WTC11 (cell line): Measurements from ENCODE around the gene ARL15. TPM values are rescaled to one million over a fixed set of nuclear protein-coding genes. Genes with fewer than 3 reads are reported as not detected.
A peak's percentile ranks its signal among the peaks of the same experiment; 100 is the strongest.

Experiments used
- ATAC-seq: fragments of 200-7000 bp; cut with Tn5 transposase; 2 replicates; pipeline ENCODE4 v1.10.0; 2021; ENCODE audit warnings: mild to moderate bottlenecking, moderate library complexity
- CTCF ChIA-PET: fragments of 300-600 bp; sonication (Branson Sonifier 250); formaldehyde crosslinking; loops from one replicate; lab custom pipeline; 2021; ENCODE audit warnings: antibody characterized with exemption; lab: Charles Lee
- POLR2A ChIA-PET: fragments of 350-600 bp; sonication (Branson Sonifier 250); formaldehyde crosslinking; loops from one replicate; lab custom pipeline; 2021; ENCODE audit warnings: antibody characterized with exemption; lab: Charles Lee
- DNase-seq: peaks from one replicate; pipeline ENCODE4 v3.0.0; 2021; ENCODE audit warnings: low spot score
- H3K27ac Mint-ChIP-seq: 2 replicates; pipeline ENCODE4 v1.8.0; 2021; ENCODE audit warnings: mixed read lengths
- H3K27me3 Mint-ChIP-seq: 2 replicates; pipeline ENCODE4 v1.8.0; 2021; ENCODE audit warnings: low read depth, mild to moderate bottlenecking, moderate library complexity, mixed read lengths
- H3K36me3 Mint-ChIP-seq: 2 replicates; pipeline ENCODE4 v1.8.0; 2021; ENCODE audit warnings: mixed read lengths
- H3K4me1 Mint-ChIP-seq: 2 replicates; pipeline ENCODE4 v1.8.0; 2022; ENCODE audit warnings: mixed read lengths
- H3K4me3 Mint-ChIP-seq: 2 replicates; pipeline ENCODE4 v1.8.0; 2021; ENCODE audit warnings: mild to moderate bottlenecking, moderate library complexity, mixed read lengths
- H3K9me3 Mint-ChIP-seq: 2 replicates; pipeline ENCODE4 v1.8.0; 2021; ENCODE audit warnings: mixed read lengths
- ATF1 ChIP-seq: sonication (generic); formaldehyde crosslinking; IDR thresholded peaks from 2 replicates; pipeline ENCODE4 v1.8.1; 2023; ENCODE audit warnings: mild to moderate bottlenecking, moderate library complexity, missing genetic modification reagents
- EMX1 ChIP-seq: fragments of 250-450 bp; sonication (Bioruptor Pico); IDR thresholded peaks from 2 replicates; pipeline ENCODE4 v1.8.0; 2021; ENCODE audit warnings: mild to moderate bottlenecking
- HMGA2 ChIP-seq: fragments of 250-450 bp; sonication (Bioruptor Pico); IDR thresholded peaks from 2 replicates; pipeline ENCODE4 v1.4.0; 2021; ENCODE audit warnings: mild to moderate bottlenecking, moderate library complexity
- JAZF1 ChIP-seq: fragments of 250-450 bp; sonication (Bioruptor Pico); IDR thresholded peaks from 2 replicates; pipeline ENCODE4 v1.9.0; 2021; ENCODE audit warnings: moderate library complexity, mild to moderate bottlenecking, inconsistent platforms
- MXD4 ChIP-seq: fragments of 250-450 bp; sonication (Bioruptor Pico); IDR thresholded peaks from 2 replicates; pipeline ENCODE4 v1.8.0; 2021; ENCODE audit warnings: mild to moderate bottlenecking, moderate library complexity, borderline replicate concordance
- MYBL2 ChIP-seq: sonication (generic); formaldehyde crosslinking; IDR thresholded peaks from 2 replicates; pipeline ENCODE4 v1.8.1; 2023; ENCODE audit warnings: mild to moderate bottlenecking, moderate library complexity, missing genetic modification reagents
- NR1H2 ChIP-seq: sonication (generic); formaldehyde crosslinking; IDR thresholded peaks from 2 replicates; pipeline ENCODE4 v1.9.0; 2021; ENCODE audit warnings: mild to moderate bottlenecking, moderate library complexity, missing genetic modification reagents
- NR2C2 ChIP-seq: sonication (generic); formaldehyde crosslinking; IDR thresholded peaks from 2 replicates; pipeline ENCODE4 v1.8.0; 2022; ENCODE audit warnings: mild to moderate bottlenecking, missing genetic modification reagents
- SOX15 ChIP-seq: fragments of 250-450 bp; sonication (Bioruptor Pico); IDR thresholded peaks from 2 replicates; pipeline ENCODE4 v1.9.0; 2021; ENCODE audit warnings: mild to moderate bottlenecking
- TEAD1 ChIP-seq: sonication (generic); formaldehyde crosslinking; IDR thresholded peaks from 2 replicates; pipeline ENCODE4 v1.8.0; 2022; ENCODE audit warnings: mild to moderate bottlenecking, missing genetic modification reagents
- TP53 ChIP-seq: sonication (generic); formaldehyde crosslinking; IDR thresholded peaks from 2 replicates; pipeline ENCODE4 v1.8.1; 2023; ENCODE audit warnings: mild to moderate bottlenecking, missing genetic modification reagents
- ZBTB21 ChIP-seq: sonication (generic); formaldehyde crosslinking; IDR thresholded peaks from 2 replicates; pipeline ENCODE4 v1.8.1; 2023; ENCODE audit warnings: mild to moderate bottlenecking, missing genetic modification reagents, borderline replicate concordance
- ZNF232 ChIP-seq: sonication (generic); formaldehyde crosslinking; IDR thresholded peaks from 2 replicates; pipeline ENCODE4 v1.8.0; 2022; ENCODE audit warnings: mild to moderate bottlenecking, missing genetic modification reagents
- total RNA-seq: library from RNA; stranded (reverse); gene quantifications from 3 replicates; pipeline ENCODE4 v1.2.3, GENCODE V29; 2021
- TF ChIP-seq, protein P1 (sequence below): fragments of 250-450 bp; sonication (Bioruptor Pico); IDR thresholded peaks from 2 replicates; pipeline ENCODE4 v1.9.0; 2021; ENCODE audit warnings: moderate library complexity, mild to moderate bottlenecking, inconsistent platforms, borderline replicate concordance
- TF ChIP-seq, protein P2 (sequence below): fragments of 250-450 bp; sonication (Bioruptor Pico); IDR thresholded peaks from 2 replicates; pipeline ENCODE4 v1.9.0; 2021; ENCODE audit warnings: mild to moderate bottlenecking
- TF ChIP-seq, protein P3 (sequence below): sonication (generic); formaldehyde crosslinking; conservative IDR thresholded peaks from 2 replicates; pipeline ENCODE4 v1.8.1; 2023; ENCODE audit warnings: mild to moderate bottlenecking, low read depth, missing genetic modification reagents, moderate library complexity
- TF ChIP-seq, protein P4 (sequence below): sonication (generic); formaldehyde crosslinking; IDR thresholded peaks from 2 replicates; pipeline ENCODE4 v1.8.1; 2022; ENCODE audit warnings: missing genetic modification reagents, borderline replicate concordance
- TF ChIP-seq, protein P5 (sequence below): fragments of 200-600 bp; IDR thresholded peaks from 2 replicates; pipeline ENCODE4 v1.8.0; 2022; ENCODE audit warnings: antibody characterized with exemption

Gene ARL15
- total RNA-seq, 1 experiment from 2014 or later: 20.1 TPM

DNA sequence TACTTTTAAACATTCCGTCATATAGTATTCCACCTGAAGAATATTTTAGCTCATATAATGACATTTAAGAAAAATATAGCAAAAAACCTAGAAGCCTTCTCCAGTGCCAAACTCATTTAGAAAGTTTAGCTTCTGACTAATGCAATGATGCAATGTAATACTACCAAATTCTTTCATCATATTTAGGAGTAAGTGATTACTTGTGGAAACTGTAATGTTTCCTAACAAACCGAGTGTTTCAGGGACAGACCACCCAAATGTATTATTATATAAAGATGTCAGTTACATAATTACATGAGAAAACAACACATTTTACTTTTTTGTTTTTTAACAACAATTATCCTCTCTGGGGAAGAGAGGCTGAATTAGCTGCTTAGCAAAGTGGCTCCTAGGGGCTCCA is 316.2 kb downstream of the ARL15 start:
- no peaks in the 10 kb centered on the region; the same call in 1 of the 2 replicates for H3K36me3 Mint-ChIP-seq
- H3K4me3 Mint-ChIP-seq: no peak overlapping the region
- ChIA-PET CTCF (no interaction called here), POLR2A (no interaction called here)
- H3K27me3 Mint-ChIP-seq: no peaks in the 10 kb centered on the region
- no peaks in the 10 kb centered on the region for H3K9me3 Mint-ChIP-seq
- no peak overlapping the region for H3K27ac Mint-ChIP-seq
- peaks cover 62% of the 10 kb centered on the region for H3K4me1 Mint-ChIP-seq
- TF ChIP-seq NR2C2 (CRISPR knock-in tag) (no peak), JAZF1 (CRISPR knock-in tag) (no peak), MXD4 (CRISPR knock-in tag) (no peak), ZBTB21 (no peak), MYBL2 (CRISPR knock-in tag) (no peak), SOX15 (no peak), ATF1 (CRISPR knock-in tag) (no peak), TP53 (no peak), EMX1 (CRISPR knock-in tag) (no peak), HMGA2 (CRISPR knock-in tag) (no peak), TEAD1 (CRISPR knock-in tag) (no peak), NR1H2 (CRISPR knock-in tag) (no peak)
- TF ChIP-seq, protein P1, sequence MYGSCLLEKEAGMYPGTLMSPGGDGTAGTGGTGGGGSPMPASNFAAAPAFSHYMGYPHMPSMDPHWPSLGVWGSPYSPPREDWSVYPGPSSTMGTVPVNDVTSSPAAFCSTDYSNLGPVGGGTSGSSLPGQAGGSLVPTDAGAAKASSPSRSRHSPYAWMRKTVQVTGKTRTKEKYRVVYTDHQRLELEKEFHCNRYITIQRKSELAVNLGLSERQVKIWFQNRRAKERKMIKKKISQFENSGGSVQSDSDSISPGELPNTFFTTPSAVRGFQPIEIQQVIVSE (CRISPR knock-in tag): no peak
- TF ChIP-seq, protein P2, sequence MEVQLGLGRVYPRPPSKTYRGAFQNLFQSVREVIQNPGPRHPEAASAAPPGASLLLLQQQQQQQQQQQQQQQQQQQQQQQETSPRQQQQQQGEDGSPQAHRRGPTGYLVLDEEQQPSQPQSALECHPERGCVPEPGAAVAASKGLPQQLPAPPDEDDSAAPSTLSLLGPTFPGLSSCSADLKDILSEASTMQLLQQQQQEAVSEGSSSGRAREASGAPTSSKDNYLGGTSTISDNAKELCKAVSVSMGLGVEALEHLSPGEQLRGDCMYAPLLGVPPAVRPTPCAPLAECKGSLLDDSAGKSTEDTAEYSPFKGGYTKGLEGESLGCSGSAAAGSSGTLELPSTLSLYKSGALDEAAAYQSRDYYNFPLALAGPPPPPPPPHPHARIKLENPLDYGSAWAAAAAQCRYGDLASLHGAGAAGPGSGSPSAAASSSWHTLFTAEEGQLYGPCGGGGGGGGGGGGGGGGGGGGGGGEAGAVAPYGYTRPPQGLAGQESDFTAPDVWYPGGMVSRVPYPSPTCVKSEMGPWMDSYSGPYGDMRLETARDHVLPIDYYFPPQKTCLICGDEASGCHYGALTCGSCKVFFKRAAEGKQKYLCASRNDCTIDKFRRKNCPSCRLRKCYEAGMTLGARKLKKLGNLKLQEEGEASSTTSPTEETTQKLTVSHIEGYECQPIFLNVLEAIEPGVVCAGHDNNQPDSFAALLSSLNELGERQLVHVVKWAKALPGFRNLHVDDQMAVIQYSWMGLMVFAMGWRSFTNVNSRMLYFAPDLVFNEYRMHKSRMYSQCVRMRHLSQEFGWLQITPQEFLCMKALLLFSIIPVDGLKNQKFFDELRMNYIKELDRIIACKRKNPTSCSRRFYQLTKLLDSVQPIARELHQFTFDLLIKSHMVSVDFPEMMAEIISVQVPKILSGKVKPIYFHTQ: no peak
- TF ChIP-seq, protein P3, sequence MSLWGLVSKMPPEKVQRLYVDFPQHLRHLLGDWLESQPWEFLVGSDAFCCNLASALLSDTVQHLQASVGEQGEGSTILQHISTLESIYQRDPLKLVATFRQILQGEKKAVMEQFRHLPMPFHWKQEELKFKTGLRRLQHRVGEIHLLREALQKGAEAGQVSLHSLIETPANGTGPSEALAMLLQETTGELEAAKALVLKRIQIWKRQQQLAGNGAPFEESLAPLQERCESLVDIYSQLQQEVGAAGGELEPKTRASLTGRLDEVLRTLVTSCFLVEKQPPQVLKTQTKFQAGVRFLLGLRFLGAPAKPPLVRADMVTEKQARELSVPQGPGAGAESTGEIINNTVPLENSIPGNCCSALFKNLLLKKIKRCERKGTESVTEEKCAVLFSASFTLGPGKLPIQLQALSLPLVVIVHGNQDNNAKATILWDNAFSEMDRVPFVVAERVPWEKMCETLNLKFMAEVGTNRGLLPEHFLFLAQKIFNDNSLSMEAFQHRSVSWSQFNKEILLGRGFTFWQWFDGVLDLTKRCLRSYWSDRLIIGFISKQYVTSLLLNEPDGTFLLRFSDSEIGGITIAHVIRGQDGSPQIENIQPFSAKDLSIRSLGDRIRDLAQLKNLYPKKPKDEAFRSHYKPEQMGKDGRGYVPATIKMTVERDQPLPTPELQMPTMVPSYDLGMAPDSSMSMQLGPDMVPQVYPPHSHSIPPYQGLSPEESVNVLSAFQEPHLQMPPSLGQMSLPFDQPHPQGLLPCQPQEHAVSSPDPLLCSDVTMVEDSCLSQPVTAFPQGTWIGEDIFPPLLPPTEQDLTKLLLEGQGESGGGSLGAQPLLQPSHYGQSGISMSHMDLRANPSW (CRISPR knock-in tag): no peak
- TF ChIP-seq, protein P4, sequence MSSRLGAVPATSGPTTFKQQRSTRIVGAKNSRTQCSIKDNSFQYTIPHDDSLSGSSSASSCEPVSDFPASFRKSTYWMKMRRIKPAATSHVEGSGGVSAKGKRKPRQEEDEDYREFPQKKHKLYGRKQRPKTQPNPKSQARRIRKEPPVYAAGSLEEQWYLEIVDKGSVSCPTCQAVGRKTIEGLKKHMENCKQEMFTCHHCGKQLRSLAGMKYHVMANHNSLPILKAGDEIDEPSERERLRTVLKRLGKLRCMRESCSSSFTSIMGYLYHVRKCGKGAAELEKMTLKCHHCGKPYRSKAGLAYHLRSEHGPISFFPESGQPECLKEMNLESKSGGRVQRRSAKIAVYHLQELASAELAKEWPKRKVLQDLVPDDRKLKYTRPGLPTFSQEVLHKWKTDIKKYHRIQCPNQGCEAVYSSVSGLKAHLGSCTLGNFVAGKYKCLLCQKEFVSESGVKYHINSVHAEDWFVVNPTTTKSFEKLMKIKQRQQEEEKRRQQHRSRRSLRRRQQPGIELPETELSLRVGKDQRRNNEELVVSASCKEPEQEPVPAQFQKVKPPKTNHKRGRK (CRISPR knock-in tag): no peak
- ATAC-seq: no peak
- DNase-seq: no peak

DNA sequence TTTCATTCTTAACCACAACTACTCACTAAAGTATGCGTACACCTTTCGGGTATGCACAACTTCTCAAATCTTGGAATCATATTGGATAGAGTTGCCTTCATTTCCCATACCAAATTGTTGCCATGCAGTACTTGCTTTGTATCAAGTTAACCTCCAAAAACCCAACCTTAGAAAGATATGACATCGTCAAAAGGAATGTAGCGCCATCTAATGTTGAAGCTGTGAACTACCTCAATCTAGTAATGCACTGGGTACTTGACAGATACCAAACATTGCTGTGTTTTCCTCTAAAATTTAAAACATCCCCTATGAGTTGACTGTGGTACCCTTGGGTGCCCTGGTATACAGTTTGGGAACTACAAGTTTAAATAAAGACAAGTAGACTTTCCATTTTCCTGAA is 318.4 kb downstream of the ARL15 start:
- Mint-ChIP-seq H3K9me3 (no peaks in the 10 kb centered on the region), H3K27me3 (no peaks in the 10 kb centered on the region), H3K4me3 (no peak overlapping the region), H3K27ac (no peak overlapping the region), H3K36me3 (no peaks in the 10 kb centered on the region), H3K4me1 (peaks cover 41% of the 10 kb centered on the region)
- ATAC-seq: no peak
- POLR2A ChIA-PET: no interaction called here
- no peak for DNase-seq
- TF ChIP-seq, protein P5, sequence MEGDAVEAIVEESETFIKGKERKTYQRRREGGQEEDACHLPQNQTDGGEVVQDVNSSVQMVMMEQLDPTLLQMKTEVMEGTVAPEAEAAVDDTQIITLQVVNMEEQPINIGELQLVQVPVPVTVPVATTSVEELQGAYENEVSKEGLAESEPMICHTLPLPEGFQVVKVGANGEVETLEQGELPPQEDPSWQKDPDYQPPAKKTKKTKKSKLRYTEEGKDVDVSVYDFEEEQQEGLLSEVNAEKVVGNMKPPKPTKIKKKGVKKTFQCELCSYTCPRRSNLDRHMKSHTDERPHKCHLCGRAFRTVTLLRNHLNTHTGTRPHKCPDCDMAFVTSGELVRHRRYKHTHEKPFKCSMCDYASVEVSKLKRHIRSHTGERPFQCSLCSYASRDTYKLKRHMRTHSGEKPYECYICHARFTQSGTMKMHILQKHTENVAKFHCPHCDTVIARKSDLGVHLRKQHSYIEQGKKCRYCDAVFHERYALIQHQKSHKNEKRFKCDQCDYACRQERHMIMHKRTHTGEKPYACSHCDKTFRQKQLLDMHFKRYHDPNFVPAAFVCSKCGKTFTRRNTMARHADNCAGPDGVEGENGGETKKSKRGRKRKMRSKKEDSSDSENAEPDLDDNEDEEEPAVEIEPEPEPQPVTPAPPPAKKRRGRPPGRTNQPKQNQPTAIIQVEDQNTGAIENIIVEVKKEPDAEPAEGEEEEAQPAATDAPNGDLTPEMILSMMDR: peak; percentile 45; the same call in 1 of the 2 replicates
- no peak for TF ChIP-seq ZNF232 (CRISPR knock-in tag)
- CTCF ChIA-PET: interaction anchor here (0.6 to 1.6 kb wide), 6 partner anchors 61 to 847 kb away, joined by 3 to 8 read pairs (median 3); no protein-coding TSS in a partner anchor
